HepG2 (cell line): ENCODE results near the gene SMARCC1. TPM values are rescaled to one million over a fixed set of nuclear protein-coding genes. Genes with fewer than 3 reads are reported as not detected.

Source experiments
- ARNTL ChIP-seq: sonication (generic); formaldehyde crosslinking; IDR thresholded peaks from 2 replicates; pipeline ENCODE4 v1.4.0; 2020; ENCODE audit warnings: mild to moderate bottlenecking, missing genetic modification reagents
- HNF4A ChIP-seq: sonication (generic); formaldehyde crosslinking; IDR thresholded peaks from 2 replicates; pipeline ENCODE4 v1.4.0; 2020; ENCODE audit warnings: missing genetic modification reagents
- HNRNPH1 ChIP-seq: fragments of 200-400 bp; formaldehyde crosslinking; optimal IDR thresholded peaks from 2 replicates; pipeline ENCODE3; 2017; ENCODE audit warnings: mild to moderate bottlenecking, low read depth, low read length
- IKZF1 ChIP-seq: fragments of 450-650 bp; IDR thresholded peaks from 2 replicates; pipeline ENCODE4 v1.7.1; 2016
- MIXL1 ChIP-seq: IDR thresholded peaks from 2 replicates; pipeline ENCODE4 v1.6.1; 2016
- NBN ChIP-seq: fragments of 450-650 bp; conservative IDR thresholded peaks from 2 replicates; pipeline ENCODE4 v1.6.1; 2017
- PATZ1 ChIP-seq: sonication (generic); formaldehyde crosslinking; IDR thresholded peaks from 2 replicates; pipeline ENCODE4 v1.4.0; 2020; ENCODE audit warnings: missing genetic modification reagents
- RARA ChIP-seq: IDR thresholded peaks from 2 replicates; pipeline ENCODE4 v1.6.1; 2016; ENCODE audit warnings: missing genetic modification reagents, missing compliant biosample characterization
- SPEN ChIP-seq: sonication (generic); formaldehyde crosslinking; IDR thresholded peaks from 2 replicates; pipeline ENCODE4 v1.5.1; 2020; ENCODE audit warnings: low read depth, mild to moderate bottlenecking, missing genetic modification reagents
- TERF1 ChIP-seq: sonication (generic); formaldehyde crosslinking; IDR thresholded peaks from 2 replicates; pipeline ENCODE4 v1.8.0; 2022; ENCODE audit warnings: mild to moderate bottlenecking, missing genetic modification reagents, moderate library complexity
- ZMAT3 ChIP-seq: sonication (generic); formaldehyde crosslinking; conservative IDR thresholded peaks from 2 replicates; pipeline ENCODE4 v1.7.0; 2021; ENCODE audit warnings: missing genetic modification reagents
- ZNF234 ChIP-seq: sonication (generic); formaldehyde crosslinking; conservative IDR thresholded peaks from 2 replicates; pipeline ENCODE4 v1.5.1; 2020; ENCODE audit warnings: mild to moderate bottlenecking, missing genetic modification reagents
- ZNF329 ChIP-seq: sonication (generic); formaldehyde crosslinking; IDR thresholded peaks from 2 replicates; pipeline ENCODE4 v1.9.0; 2021; ENCODE audit warnings: low read depth, mild to moderate bottlenecking, missing genetic modification reagents
- ZNF337 ChIP-seq: sonication (generic); formaldehyde crosslinking; IDR thresholded peaks from 2 replicates; pipeline ENCODE4 v1.5.1; 2020; ENCODE audit warnings: missing genetic modification reagents, low read depth, mild to moderate bottlenecking, borderline replicate concordance
- polyA plus RNA-seq, 8 experiments: library from polyadenylated mRNA; depleted of rRNA in 3 of 8; stranded (reverse) in 7 of 8; unstranded in 1 of 8; fragments of >200 nt; fragmentation: Illumina TruSeq in 4 of 8; extraction: Trizol in 4 of 8; gene quantifications; 2 replicates each; pipeline versions ENCODE4 v1.2.1 to v1.2.3, GENCODE V29; 2011 to 2016; ENCODE audit warnings: low read depth in 4 of 8, missing spikeins in 1 of 8, mixed read lengths in 1 of 8; ENCODE audit not compliant: insufficient read depth in 1 of 8
- total RNA-seq, 5 experiments: library from RNA; depleted of rRNA; stranded (reverse); fragments of >200 nt; fragmentation: Illumina TruSeq; extraction: Trizol; gene quantifications; 2 replicates each; pipeline ENCODE4 v1.2.3, GENCODE V29; 2016; ENCODE audit warnings: low read depth in 1 of 5

The SMARCC1 gene
- total and polyA plus RNA-seq, 2 of the 13 experiments (the other 11 are each of a cell fraction or from before 2014, with no cell fraction given), result 47.9 to 58.4 TPM

- TF ChIP-seq PATZ1 (CRISPR knock-in tag), result no peak
- TF ChIP-seq HNF4A (CRISPR knock-in tag), result no peak
- TF ChIP-seq ZMAT3 (CRISPR knock-in tag), result no peak
- no peak for TF ChIP-seq NBN
- no peak for TF ChIP-seq ZNF337 (CRISPR knock-in tag)
- no peak for TF ChIP-seq ZNF234 (CRISPR knock-in tag)
- TF ChIP-seq ARNTL (CRISPR knock-in tag), result no peak
- TF ChIP-seq HNRNPH1, result no peak
- no peak for TF ChIP-seq SPEN
- no peak for TF ChIP-seq TERF1 (CRISPR knock-in tag)
- TF ChIP-seq ZNF329, result no peak
- TF ChIP-seq RARA (CRISPR knock-in tag), result no peak
- no peak for TF ChIP-seq MIXL1
- TF ChIP-seq IKZF1, result no peak
These were observed 215.8 kb downstream of the SMARCC1 start (continued) for GRCh38 chr3:47565734-47566550.
